HG02759 (cell line): ENCODE results near the gene ITIH3.

Experiments used
- ATAC-seq: cut with Tn5 transposase; IDR thresholded peaks from one replicate; pipeline ENCODE4 v1.9.1; 2021; ENCODE audit warnings: mild to moderate bottlenecking, moderate library complexity; ENCODE audit not compliant: unreplicated experiment

The ITIH3 gene

GRCh38 chr3:52792961-52793695 is 1.5 kb upstream of the ITIH3 start:
- no peak for ATAC-seq

- no peak for ATAC-seq
Measured at GRCh38 chr3:52793702-52794611, 639 bp upstream of the ITIH3 start.

DNA sequence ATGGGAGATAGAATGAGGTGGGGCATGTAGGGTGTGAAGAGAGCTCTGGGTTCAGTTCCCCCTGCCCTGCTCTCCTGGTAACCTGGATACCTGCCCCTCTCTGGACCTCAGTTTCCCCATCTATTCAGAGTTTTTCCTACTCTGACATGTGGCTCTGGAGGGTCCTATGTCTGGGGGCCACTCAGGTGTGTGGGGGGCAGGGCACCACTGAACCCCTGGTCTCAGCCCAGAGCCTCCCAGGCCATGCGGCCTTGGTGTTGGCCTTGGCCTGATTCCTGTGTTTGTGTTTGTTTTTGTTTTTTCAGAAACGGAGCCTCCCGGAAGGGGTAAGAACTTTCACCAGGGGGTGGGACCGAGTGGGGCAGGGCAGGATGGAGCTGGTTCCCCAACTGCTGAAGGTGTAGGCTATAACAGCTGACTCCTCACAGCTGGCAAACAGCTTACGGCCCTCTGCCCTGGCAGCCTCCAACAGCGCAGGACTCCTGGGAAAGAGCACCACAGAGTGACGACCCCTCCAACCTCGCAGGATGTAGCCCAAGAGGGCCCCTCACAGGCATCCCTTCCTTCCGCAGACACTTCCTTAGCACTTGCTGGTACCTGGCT is 803 bp downstream of the ITIH3 start:
- ATAC-seq: no peak

DNA sequence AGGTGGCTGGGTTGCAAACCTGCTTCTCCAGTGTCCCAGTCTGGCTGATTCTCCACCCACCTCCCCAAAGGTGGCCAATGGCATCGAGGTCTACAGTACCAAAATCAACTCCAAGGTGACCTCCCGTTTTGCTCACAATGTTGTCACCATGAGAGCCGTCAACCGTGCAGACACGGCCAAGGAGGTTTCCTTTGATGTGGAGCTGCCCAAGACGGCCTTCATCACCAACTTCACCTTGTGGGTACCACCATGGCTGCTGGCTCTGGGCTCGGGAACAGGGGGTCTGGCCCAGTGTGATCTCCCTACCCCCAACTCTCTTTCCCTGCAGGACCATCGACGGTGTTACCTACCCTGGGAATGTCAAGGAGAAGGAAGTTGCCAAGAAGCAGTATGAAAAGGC is 1.8 kb downstream of the ITIH3 start:
- ATAC-seq: no peak

- ATAC-seq: no peak
Measured at GRCh38 chr3:52798376-52798977, 3.9 kb downstream of the ITIH3 start.

- ATAC-seq: no peak
Measured at GRCh38 chr3:52798978-52799476, 4.4 kb downstream of the ITIH3 start.

- no peak for ATAC-seq
Measured at GRCh38 chr3:52800079-52800478, 5.5 kb downstream of the ITIH3 start.

DNA sequence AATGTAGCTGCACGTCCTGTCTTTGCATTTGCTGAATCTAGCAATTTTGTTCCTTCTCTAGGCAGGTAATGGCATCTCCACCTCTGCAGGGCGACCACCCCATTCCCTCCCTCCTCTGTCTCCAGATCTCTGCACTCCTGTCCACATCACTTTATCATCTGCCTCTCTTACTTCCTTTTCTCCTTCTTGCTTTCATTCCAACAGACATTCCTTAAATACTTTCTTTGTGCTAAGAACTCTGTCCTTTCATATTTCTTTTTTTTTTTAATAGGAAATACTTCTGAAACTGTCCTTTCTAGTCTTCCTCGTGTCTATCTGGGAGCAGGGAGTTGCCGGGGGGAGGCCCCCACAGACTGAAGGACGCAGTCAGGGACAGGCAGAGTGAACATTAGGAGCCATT is 7.2 kb downstream of the ITIH3 start:
- no peak for ATAC-seq

- ATAC-seq: no peak
Measured at GRCh38 chr3:52805270-52806039, 10.9 kb downstream of the ITIH3 start.

DNA sequence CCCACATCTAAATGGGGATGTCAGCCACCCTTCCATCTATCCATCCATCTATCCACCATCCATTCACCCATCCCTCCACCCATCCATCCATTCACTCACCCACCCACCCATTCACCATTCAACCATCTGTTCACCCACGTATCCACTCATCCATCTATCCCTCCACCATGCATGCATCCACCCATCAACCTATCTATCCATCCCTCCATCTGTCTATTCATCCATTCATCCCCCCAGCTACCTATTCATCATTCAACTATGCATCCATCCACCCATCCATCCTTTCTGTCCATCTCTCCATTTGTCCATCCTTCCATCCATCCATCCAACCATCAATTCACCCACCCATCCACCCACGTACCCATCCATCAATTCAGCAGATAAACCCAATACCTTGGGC is 14.6 kb downstream of the ITIH3 start:
- ATAC-seq: no peak

GRCh38 chr3:52809662-52810377 is 15.2 kb downstream of the ITIH3 start:
- no peak for ATAC-seq

DNA sequence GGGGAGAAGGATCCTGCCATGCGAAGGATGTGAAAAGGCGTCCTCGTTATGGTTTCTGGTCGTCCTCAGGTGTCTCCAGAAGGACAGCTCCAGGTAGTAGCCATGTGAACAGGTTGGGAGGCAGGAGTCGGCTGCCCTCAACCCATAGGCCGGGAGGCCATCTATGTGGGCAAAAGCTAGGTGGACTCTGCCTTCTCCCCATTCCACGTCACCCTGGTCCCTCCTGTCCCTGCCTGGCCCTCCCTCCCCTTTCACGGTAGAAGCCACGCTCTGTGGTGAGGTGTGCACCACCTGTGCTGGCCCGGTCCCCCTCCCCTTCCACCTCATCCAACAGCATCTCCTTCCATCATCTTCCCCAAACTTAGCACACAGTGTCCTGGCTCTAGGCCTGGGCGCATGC is 16.3 kb downstream of the ITIH3 start:
- no peak for ATAC-seq

DNA sequence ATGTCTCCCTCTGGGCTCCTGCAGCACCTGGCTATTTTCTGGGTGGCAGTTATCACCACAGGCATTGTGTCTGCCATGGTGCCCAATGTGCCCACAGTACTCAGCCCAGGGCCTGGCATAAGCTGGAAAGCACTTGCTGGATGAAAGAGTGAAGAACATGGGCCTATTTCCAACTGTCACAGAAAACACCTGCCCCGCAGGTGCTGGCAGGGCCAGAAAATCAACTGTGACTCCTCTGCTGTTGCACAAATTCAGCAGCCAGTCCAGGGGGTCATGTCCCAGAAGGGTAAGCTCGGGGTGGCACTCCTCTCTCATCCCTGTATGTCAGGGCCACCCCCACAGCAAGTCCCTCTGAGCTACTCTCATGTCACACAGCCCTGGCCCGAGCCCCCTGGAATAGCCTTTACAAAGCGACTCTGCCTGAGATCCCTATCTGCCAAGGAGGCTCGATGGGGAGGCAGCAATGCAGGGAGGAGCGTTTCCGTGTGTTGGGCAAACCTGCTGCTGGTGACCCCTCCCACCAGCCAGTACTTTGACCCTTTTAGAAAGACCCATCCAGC is 16.9 kb downstream of the ITIH3 start:
- no peak for ATAC-seq

DNA sequence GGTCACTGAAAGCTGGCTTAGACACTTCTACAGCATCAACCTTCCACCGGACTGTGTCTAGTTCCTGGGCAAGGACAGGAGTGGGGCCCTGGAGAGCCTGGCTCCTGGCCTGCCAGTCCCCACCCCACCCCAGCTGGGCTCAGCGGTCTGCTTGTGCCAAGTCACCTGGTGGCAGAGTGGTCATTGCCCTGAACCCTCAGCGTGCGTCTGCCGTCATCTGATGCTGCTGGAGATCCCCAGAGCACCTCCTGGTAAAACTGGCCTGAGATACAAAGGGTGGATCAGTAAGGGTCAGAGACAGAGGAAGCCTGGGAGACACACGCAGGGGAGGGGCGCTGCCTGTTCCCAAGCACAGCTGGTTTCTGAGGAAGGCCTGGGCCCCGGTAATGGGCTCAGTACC is 19.2 kb downstream of the ITIH3 start:
- ATAC-seq: no peak

- ATAC-seq: no peak
Measured at GRCh38 chr3:52816199-52816598, 21.6 kb downstream of the ITIH3 start.

DNA sequence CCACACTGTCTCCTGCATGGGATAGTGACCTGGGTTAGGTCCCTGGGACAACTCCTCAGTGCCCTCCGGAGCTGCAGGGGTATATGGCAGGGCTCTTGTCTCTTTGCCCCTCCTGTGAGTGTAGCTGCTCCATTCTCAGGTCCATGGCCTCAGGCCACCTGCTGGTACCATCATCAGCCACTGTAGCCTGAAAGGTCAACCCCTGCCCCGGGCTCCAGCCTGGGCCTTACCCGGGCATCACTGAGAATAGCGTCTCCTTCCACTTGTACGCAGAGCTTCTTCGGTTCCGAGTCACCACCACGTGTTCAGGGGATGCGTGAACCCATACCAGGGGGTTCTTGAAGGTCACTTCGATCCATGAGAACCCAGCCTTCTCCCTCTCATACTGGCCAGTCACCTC is 22.1 kb downstream of the ITIH3 start:
- ATAC-seq: no peak

DNA sequence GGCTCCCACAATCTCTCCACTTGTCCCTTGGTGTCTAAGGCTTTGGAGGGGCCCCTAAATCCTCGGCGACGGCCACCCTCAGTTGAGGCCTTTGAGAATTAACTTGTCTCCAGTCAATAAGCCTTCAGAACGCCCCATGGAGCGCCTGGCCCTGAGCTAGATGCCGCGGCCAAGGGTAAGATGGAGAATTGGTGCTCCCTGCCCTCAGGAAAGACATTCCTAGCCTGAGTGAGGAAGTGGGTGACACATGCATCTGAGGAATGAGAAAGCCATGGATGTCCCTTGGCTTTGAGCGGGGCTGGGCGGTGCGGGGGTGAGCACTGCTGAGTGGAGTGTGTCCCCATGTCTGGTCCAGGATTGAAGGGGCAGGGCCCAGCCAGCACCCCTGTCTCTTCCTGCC is 22.6 kb downstream of the ITIH3 start:
- ATAC-seq: no peak

DNA sequence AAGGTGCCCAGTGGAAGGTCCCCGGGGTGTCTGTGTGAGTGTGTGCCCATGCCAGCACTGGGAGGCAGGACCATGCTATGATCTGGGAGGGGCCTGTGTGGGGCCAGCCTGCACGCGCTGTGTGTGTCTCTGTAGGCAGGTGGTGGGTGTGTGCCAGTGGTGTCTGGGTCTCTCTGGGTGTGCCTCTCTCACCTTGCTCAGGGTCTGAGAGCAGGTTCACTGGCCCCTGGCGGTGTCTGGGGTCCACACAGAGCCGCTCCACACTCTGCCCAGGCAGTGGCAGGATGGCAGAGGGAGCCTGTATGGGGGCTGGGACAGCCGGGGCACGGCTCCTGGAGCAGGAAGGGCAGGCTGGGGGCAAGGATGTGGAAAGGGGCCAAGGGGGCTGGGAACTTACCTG is 23.3 kb downstream of the ITIH3 start:
- ATAC-seq: no peak

DNA sequence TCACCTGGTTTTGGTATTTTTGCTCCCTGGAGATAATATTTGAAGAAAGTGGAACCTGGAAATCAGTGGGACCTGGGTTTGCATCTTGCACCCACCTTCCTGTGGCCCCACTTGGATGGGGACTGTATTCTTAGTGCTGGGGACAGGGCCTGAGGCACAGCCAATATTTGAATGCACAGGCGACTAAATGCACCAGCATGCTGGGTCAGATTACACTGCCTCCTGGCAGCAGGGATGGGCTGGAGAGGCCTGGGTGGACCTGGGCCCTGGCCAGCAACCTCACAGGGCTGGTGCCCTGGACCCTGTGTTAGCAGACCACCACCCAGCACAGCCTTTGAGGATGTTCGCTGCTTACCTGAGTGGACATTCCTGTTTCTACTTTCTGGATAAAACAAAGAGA is 25.3 kb downstream of the ITIH3 start:
- no peak for ATAC-seq

GRCh38 chr3:52820736-52821135 is 26.1 kb downstream of the ITIH3 start:
- no peak for ATAC-seq
